Cerebellar cortex (tissue), 1 donor: ENCODE results near the gene BABAM1.

Experiments
- DNase-seq: peaks from one replicate; pipeline ENCODE4 v3.0.0-alpha.2; 2015; ENCODE audit warnings: low spot score

The BABAM1 gene

DNA sequence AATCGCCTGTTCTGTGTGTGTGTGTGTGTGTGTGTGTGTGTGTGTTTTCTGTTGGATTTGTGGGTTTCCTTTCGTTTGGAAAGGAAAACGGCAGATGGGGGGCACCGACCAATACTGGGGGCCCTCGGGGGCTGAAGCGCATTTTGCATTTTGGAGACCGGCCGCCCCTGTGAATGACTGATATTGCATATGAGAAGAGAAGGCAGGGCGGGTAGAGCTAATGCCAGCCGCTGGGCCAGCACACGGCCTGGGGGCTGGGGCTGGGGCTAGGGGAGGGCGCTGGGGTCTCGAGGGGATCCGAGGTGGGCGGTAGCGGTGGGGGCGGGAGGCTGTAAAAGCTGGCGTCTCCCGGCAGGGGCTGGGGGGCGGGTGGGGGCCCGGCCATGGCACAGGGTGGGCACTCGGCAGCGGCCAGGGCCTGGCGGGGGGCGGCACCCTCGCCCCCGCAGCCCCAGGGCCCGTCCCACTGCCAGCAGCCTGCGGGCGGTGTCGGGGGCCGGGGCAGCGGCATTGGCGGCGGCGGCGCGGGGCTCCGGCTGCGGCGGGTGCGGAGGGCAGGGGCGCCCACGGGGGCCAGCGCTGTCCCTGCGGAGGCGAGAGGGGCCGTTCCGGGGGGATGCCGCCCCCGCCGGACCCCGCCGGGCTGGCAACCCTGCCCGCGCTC, 56.2 kb downstream of the BABAM1 start:
- no peak for DNase-seq

DNA sequence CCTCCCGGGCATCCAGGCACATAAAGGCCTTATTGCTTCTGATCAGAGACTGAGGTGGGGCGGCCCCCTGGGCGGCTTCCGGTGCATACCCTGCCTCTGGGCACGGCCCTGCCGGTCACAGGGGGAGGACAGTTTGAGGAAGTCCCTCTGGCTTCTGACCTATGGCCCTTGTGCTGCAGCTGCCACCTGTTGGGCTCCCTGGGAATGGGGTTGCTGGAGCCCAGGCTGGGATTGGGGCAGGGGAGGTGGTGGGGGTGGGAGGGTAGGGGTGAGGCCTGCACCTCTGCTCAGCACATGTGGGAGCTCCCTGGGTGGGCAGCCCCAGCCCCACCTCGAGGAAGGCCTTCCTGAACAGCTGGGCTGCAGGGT, 56.7 kb downstream of the BABAM1 start:
- no peak for DNase-seq

DNA sequence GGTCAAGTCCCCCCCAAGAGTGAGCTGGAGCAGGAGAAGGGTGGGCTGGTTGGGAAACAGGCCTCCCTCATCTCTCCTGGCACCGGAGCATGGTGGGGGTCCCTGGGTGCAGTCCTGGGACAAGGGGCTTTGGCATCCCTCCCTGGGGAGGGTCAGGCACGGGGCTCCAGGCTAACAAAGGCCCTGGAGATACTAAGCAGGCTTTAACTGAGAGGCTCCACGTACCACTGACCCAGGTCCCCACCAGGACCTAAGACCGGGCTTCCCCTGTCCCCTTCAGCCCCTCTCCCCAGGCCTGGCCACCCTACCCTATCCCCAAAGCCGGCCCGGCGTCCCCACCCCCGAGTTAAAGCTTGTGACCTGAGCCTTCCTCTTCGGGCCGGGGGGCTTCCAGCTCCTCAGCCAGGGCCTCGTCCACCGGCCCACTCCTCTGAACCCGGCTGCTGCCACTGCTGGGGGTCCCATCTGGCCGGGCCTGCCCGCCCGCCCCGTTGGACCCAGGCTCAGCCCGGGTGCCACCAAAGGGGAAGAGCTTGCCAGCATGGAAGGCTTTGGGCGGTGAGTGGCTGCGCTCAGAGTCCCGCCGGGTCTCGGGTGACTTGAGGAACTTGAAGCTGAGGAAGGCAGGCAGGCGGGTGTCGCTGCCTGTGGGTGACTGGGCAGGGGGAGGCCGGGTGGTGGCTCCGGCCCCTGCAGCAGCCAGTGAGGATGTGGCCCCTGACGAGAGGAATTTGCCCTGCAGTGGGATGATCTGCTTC, 57.3 kb downstream of the BABAM1 start:
- DNase-seq: no peak

DNA sequence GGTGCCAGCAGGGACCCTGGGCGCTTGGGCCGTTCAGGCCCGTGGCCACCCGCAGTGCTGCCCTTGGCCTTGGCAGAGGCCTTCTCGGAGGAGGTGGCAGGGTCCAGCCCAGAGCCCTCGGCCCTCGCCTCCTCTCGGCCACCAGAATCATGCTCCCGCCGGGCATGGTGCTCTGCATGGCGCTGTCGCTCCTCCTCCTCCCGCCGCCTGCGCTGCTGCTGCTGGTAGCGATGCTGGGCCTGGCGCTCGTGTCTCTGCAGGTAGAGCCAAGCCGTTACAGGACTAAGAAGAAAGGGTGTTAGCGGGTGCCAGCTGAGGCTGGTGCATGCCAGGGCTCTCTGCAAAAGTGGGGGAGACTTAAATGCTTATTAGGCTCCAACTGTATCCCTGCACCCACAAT, 57.9 kb downstream of the BABAM1 start:
- DNase-seq: no peak

DNA sequence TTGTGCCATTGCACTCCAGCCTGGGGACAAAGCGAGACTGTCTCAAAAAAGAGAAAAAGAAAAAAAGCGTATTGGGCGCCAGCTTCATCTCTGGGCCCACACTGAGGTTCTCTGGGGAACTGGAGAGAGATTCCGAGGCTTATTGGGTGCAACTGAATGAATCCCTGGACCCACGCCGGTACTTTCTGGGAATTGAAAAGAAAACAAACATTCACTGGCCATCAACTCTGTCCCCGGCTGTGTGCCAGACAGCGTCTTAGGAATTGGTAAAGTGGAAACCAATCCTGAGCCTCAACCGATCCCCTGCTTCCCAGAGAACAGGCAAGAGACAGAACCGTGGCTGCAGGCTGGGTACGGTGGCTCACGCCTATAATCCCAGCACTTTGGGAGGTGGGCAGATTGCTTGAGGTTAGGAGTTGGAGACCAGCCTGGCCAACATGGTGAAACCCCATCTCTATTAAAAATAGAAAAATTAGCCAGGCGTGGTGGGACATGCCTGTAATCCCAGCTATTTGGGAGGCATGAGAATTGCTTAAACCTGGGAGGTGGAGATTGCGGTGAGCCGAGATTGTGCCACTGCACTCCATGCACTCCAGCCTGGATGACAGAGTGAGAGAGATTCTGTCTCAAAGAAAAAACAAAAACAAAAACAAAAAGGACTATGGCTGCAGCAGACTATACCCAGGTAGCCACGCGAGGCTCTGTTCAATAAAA, 58.8 kb downstream of the BABAM1 start:
- DNase-seq: no peak

DNA sequence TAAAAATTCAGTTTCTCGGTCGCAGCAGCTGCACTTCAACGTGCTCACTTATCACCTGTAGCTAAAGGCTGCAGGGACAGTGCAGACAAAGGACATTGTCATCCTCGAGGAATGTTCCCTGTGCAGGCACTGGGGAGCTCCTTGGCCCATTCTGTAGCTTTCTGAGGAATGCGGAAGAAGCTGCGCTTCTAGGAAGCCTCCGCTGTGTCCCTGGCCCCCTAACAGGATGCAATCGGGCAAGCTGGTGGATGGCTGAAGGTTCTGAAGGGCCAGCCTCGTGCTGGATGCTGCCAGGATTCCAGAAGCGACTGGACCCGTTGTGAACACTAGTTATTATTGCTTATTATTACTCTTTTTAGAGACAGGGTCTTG, 59.3 kb downstream of the BABAM1 start:
- DNase-seq: no peak

DNA sequence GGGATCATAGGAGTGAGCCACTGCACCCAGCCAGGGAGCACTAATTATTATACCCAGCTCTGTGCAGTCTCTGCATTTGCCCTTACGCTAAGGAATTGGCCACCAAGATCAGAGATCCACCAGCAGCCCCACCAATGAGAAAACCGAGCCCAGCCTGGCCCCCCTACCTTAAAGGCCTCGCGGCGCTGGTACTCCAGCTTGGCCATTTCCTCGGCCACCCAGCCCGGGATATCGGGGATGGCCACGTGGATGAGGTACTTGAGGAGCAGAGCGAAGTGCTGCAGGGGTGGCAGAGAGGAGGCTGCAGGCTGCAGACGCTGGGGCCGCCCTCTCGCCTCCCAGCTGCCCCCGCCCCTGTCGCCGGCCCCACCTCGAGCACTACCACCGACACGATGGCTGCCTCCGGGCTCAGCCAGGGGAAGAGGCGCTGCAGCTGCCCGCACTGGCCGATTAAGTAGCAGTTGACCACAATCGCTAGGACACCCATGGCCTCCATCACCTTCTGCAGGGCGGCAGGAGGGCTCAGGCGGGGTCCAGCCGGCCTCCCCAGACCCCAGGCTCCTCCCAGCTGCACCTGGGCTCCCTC, 59.9 kb downstream of the BABAM1 start:
- no peak for DNase-seq

DNA sequence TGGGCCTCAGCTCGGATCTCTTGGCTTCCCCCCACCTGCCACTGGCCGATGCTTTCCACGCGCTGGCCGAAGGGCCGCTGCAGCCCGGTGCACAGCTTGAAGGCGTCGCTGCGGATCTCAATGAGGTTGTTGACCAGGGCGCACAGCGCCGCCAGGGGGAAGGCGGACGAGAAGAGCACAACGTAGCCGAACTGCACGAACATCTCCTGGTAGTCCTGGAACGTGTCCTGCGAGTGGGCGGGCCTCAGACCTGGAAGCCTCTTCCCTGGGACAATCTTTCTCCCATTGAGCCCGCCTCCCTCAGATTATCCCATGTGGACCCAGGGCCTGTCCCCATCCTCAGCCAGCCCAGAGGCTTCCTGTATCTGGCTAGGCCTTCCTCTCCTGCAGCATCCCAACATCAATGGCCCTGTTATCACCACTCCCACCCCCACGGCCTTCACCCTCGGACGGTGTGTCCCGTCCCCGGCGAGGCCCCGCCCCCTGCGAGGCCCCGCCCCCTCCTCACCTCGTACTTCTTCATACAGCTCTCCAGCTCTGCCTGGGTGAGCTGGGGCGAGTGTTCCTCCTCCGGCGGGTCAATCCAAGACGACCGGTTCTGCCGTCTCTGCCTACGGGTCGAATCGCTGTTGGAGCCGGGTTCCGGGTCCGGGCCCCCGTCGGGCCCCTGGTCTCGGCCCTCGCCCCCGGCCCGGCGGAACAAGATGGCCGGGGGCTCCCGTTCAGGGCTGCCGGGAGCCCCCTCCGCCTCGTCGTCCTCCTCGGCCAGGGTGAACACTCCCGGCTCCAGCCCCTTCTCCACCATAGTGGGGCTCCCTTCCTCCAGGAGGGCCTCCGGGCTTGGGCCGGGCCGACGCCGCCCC, 60.6 kb downstream of the BABAM1 start:
- DNase-seq: peak; percentile 82
